Loucy (cell line): ENCODE results near the gene NEDD4.

Experiments
- EZH2phosphoT487 ChIP-seq: fragments of 200-600 bp; IDR thresholded peaks from 2 replicates; pipeline ENCODE4 v1.6.1; 2018; ENCODE audit warnings: antibody characterized with exemption, mild to moderate bottlenecking, moderate library complexity, borderline replicate concordance
- TF ChIP-seq, protein P1 (sequence below): fragments of 200-600 bp; sonication (generic); conservative IDR thresholded peaks from 2 replicates; pipeline ENCODE4 v1.5.1; 2014; ENCODE audit warnings: mild to moderate bottlenecking, antibody characterized with exemption, low read length

DNA sequence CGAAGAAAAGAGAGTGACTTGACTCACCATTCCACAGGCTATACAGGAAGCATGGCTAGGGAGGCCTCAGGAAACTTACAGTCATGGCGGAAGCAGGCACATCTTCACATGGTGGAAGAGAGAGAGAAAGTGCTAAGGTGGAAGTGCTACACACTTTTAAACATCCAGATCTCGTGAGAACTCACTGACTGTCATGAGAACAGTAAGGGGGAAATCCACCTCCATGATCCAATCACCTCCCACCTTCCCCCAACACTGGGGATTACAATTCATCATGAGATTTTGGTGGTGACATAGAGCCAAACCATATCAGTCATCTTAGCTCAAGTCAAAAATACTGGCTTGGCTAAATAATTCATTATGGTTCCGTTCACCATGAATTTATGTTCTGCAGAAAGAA is 45.3 kb upstream of the NEDD4 start:
- TF ChIP-seq, protein P1, sequence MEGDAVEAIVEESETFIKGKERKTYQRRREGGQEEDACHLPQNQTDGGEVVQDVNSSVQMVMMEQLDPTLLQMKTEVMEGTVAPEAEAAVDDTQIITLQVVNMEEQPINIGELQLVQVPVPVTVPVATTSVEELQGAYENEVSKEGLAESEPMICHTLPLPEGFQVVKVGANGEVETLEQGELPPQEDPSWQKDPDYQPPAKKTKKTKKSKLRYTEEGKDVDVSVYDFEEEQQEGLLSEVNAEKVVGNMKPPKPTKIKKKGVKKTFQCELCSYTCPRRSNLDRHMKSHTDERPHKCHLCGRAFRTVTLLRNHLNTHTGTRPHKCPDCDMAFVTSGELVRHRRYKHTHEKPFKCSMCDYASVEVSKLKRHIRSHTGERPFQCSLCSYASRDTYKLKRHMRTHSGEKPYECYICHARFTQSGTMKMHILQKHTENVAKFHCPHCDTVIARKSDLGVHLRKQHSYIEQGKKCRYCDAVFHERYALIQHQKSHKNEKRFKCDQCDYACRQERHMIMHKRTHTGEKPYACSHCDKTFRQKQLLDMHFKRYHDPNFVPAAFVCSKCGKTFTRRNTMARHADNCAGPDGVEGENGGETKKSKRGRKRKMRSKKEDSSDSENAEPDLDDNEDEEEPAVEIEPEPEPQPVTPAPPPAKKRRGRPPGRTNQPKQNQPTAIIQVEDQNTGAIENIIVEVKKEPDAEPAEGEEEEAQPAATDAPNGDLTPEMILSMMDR: no peak
- TF ChIP-seq EZH2phosphoT487: no peak
